Stimulated activated CD8-positive, alpha-beta memory T cell treated with anti-CD3 and anti-CD28 coated beads, Interleukin-15, amount 100 ng/mL, for 48 hours (primary cell): ENCODE data around the gene SMIM41.
"Not testable (repeated sequence)": the region's sequence is repeated elsewhere in the genome, so short reads cannot be mapped to it uniquely, and the experiment has no call there.

Experiments used
- DNase-seq, 2 donors: peaks; one replicate each; pipeline ENCODE4 v3.0.0-alpha.2; 2020; ENCODE audit warnings: low read depth in 2 of 2

Gene SMIM41

GRCh38 chr12:52085682-52086180 is 6.2 kb downstream of the SMIM41 start:
- DNase-seq = no peak

DNA sequence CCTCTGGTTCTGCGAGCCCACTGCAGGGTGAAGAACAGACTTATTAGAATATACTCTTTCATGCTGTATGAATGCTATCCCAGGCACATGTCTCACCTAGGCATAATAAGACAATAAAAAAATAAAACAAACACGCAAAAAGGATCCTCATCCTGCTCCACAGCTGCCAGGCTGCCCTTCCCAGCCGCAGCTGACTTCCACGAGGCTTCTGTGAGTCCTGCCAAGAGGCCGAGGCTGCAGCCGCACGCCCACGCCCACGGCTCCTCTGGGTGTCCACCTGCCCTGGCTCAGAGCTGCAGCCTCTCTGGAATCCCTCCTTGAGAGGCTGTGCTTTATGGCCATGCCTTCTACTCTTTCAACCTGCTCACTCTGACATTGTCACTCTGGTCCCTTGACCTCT is 6.9 kb downstream of the SMIM41 start:
- DNase-seq = no peak

DNA sequence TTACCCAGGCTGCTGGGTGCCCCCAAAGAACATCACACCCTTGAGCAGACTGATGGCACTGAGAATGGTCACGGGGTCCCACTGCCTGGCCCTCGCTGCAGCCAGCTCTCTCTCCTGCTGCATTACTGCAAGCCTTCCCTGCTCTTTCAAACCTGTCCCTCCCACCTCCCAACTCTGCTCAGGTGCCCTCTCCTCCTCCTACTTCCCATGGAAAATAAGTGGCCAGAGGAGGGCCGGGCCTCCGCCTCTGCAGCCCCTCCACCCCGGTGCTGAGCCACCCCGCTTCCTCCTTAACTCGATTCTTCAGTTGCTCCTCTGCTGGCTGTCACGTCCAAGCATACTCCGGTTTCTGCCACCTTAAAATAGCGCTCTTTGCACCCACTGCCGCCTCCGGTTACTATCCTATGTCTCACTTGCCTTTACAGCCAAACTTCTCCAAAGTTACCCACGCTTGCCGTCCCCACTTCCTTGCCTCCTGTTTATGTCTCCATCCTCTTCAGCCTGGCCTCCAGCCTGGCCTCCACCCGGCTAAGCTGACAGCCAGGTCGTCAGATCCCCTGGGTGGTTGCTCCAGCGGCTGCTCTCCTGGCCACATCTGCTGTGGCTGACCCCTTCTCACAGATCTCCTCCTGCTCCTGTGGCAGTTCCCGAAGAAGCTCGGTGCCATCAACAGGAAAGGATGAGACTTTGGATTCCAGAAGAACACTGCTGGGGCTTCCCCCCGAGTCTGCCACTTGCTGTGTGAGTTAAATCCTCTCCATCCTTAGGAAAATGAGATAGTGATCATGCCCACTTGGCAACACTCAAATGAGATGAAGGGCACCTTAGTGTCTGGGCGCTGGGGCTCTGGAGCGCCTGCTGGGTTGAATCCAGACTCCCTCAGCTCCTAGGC is 7.7 kb downstream of the SMIM41 start:
- no peak for DNase-seq

GRCh38 chr12:52087961-52088820 is 8.7 kb downstream of the SMIM41 start:
- DNase-seq = no peak

DNA sequence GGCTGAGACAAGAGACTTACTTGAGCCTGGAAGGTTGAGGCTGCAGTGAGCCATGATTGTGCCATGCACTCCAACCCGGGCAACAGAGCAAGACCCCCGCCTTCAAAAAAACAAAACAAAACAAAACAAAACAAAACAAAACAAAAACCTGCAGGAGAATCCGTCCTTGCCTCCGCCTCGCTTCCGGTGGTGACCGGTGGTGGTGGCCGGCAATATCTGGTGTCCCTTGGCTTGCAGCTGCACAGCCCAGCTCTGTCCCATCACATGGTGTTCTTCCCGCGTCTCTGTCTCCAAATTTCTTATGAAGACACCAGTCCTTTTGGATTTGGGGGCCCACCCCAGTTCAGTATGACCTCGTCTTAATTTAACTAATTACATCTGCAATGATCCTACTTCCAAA is 10.0 kb downstream of the SMIM41 start:
- no peak for DNase-seq

DNA sequence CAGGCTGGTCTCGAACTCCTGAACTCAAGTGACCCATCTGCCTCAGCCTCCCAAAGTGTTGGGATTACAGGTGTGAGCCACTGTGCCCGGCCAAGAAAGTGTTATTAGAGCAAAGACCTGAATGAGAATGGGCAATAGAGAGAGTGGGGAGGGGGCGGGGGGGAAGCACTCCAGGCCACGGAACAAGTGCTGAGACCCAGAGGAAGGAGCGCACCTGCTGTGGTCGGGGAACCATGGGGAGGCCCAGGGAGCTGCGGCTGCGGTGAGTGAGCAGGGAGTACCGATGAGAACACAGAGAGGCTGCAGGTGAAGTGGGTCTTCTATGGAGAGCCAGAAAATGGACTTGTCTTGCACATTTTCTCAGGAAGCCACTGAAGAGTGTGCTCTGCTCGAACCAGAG is 10.8 kb downstream of the SMIM41 start:
- DNase-seq = no peak

DNA sequence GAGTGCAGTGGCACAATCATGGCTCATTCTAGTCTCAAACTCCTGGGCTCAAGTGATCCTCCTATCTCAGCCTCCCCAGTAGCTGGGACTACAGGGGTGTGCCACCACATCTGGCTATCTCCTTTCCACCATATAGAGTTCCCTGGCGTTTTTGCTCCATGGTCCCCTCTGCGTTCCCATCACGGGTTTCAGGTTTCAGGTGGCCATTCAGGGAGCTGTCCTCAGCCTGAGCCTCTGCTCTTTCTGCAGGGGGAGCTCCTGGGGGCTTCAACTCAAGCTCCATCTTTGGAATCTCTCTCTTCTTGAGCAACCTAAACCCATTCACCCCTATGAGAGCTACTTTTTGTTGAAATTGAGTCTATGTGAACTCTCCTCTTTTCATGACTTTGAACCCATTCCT is 11.6 kb downstream of the SMIM41 start:
- no peak for DNase-seq

DNA sequence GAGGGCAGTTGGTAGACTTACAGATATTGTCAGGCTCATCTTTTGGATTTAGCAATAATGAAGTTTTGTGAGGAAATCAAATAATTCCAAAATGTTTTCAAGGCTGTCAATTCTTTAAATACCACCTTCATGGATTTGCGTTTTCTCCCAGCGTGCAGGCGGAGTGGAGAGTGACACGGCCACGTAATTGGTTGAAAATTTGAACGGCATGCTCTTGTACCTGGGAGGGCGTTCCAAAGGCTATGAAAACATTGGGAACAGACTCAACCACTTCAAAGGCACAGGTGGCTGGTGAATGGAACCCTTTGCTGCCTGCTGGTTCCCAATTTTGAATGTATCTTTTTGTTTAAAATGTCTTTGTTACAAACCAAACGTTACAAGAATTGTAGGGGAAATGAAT is 12.4 kb downstream of the SMIM41 start:
- DNase-seq = no peak

GRCh38 chr12:52093346-52093745 is 13.8 kb downstream of the SMIM41 start:
- DNase-seq = no peak

GRCh38 chr12:52096332-52097044 is 17.0 kb downstream of the SMIM41 start:
- no peak for DNase-seq

DNA sequence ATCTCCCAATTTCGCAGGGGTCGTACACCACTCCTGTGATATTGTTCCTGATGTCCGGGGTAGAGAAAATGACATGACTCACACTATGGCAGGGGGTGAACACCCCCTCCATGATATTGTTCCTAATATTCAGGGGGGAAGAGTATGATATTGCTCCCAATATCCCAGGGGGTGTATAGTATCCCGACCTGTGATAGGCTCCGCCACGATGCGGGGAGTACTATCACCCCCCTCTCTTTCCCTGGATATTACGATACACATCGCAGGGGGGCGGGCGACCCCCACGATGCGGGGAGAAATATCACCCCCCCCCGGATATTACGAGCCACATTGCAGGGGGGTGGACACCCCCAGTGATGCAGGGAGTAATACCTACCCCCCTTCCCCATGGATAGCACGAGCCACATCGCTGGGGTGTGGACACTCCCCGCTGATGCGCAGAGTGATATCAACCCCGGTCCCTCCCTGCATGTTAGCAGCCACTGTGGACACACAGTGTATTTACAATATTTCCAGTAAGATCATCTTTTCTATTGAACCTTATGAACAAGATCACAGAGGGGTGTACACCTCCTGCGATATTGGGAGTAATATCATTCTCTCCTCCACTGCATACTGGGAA is 17.7 kb downstream of the SMIM41 start:
- DNase-seq = no peak

DNA sequence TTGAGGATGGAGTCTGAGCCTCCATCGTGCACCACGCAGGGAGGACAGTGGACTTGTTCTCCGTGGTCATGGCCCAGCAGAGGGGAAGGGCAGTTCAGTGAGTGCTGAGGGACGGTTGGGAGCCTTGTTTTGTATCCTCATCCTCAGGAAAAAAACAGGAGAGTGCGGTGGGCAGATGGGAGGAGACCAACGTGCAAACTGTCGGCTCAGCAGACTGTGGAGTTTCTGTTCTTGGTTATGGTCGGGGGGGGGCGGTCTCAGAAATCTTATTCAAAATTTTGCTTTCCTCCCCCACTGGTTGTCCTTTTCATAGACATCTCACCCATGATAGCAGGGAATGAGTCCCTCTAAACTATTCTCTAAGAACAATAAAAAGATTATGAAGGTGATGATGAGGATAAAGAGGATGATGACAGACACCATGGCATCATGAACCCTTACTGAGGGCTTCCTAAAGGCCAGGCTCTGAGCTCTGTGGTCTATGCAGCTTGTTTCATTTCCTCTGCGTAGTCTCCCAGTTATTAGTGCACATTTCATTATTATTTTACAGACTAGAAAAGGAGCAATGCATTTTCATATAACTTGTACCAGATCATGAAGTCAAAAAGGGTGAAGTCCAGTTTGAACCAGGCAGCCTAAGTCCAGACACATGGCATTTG is 25.1 kb downstream of the SMIM41 start:
- not testable (repeated sequence) for DNase-seq

DNA sequence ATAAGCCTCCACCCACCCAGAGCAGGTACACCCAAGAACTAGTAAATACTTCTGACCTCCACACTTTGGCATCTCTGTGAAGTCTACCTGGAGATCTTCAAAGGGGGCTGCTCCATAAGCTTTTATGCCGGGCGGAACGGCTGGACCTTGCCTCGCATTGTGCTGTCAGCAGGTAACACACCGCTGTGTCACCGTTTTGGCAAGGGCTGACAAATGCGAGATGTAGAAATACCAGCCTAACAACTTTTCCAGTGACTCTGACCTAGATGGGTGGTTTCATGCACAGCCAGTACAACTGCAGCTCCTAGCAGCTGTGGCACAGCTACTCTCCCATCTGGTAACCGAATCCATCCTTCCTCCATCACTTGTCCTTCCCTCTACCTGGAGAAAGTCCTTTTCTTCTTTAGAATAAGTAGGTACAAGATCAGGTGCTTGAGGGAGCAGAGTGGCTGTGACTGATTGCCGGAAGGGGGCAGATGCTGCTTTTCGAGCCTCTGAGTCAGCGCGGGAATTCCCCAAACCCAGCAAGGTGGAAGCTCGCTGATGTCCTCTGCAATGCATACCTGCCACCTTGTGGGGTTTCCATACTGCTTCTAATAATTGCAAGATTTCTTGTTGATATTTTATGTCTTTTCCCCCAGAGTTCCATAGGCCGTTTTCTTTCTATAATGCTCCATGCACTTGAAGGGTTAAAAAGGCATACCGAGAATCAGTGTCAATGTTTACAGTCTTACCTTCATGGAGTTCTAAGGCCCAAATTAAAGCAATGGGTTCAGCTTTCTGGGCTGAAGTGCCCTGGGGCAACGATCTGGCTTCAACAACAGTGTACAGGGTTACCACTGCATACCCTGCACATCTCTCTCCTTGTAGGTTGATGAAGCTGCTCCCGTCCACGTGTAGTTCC is 37.0 kb downstream of the SMIM41 start:
- DNase-seq = peak; percentile 45 to 48

GRCh38 chr12:52117806-52118475 is 38.4 kb downstream of the SMIM41 start:
- DNase-seq = not testable (repeated sequence)

DNA sequence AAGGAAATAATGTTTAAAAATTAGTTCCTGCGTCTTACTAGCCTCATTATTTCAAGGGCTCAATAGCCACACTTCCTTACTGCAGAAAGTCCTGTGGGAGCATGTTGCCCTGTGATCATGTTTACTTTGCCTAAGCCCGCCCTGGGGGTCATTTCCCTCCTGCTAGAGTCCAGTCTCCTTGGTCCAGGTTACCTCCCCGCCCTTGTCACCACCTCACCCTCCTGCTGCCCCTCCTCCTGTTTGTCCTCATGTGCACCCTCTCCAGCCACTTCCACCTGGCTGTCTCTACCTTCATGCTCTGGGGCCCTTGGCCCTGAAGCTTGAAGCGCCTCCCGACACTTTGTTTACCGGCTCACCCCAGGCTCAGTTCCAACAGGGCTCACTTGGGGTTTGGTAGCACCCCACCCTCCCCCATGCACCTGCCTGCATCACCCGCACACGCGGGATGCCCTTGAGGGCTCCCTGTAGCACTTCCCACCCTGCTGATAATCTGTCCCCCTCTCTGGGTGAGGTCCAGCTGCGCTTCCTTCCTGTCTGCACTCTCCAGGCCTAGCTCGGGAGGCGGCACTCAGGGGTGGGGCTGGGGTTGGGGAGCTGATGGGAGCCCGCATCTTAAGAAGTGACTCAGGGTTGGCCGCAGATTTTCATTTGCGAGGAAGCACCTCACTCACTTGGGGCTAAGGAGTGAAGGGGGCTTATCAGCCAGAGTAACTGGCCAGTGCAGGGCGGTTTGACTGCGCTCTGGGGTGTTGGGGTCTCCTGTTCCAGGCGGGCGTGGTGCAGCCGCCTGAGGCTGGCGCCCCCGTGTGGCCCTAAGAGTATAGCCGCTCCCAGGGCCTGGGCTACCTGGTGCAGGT is 40.1 kb downstream of the SMIM41 start:
- no peak for DNase-seq

- no peak for DNase-seq
Observed at GRCh38 chr12:52120951-52121823, 41.7 kb downstream of the SMIM41 start.

GRCh38 chr12:52121824-52122539 is 42.5 kb downstream of the SMIM41 start:
- DNase-seq = peak; percentile 35 to 37
